ENCODE results near the gene NAGPA. TPM values are rescaled to one million over a fixed set of nuclear protein-coding genes. Genes with fewer than 3 reads are reported as not detected.

Gene NAGPA
- total RNA-seq, 1 experiment from 2014 or later: 12.5 TPM

- no peak for ATAC-seq
- ChIA-PET POLR2A (no interaction called here), CTCF (interaction anchor here (0.7 to 5.1 kb wide), 9 partner anchors 13 to 130 kb away, joined by 3 to 29 read pairs (median 9); no protein-coding TSS in a partner anchor)
- DNase-seq (ENCODE audit: low spot score): no peak
- no peaks in the 10 kb centered on the region for H3K36me3 Mint-ChIP-seq
- H3K27ac Mint-ChIP-seq: no peak overlapping the region
- TF ChIP-seq ZNF317 (CRISPR knock-in tag; IDR thresholded peaks at IDR 0.05; ENCODE audit: borderline replicate concordance, low read depth) (no peak), ZNF396 (CRISPR knock-in tag; IDR thresholded peaks at IDR 0.05; ENCODE audit: borderline replicate concordance) (no peak), TEAD1 (CRISPR knock-in tag; IDR thresholded peaks at IDR 0.05) (no peak), ERG (CRISPR knock-in tag; IDR thresholded peaks at IDR 0.05) (no peak), HMGXB4 (CRISPR knock-in tag; IDR thresholded peaks at IDR 0.05) (no peak)
- no peaks in the 10 kb centered on the region for H3K9me3 Mint-ChIP-seq
- peaks cover 4% of the 10 kb centered on the region; the same call in 1 of the 2 replicates for H3K27me3 Mint-ChIP-seq (ENCODE audit: low read depth)
- H3K4me3 Mint-ChIP-seq: no peak overlapping the region
- peaks cover 16% of the 10 kb centered on the region for H3K4me1 Mint-ChIP-seq
Measured at GRCh38 chr16:5054876-5055865, 21.4 kb upstream of the NAGPA start.

GRCh38 chr16:5046914-5047313, 13.2 kb upstream of the NAGPA start:
- Mint-ChIP-seq H3K4me1 (0 out of 2 replicates have a peak, but pooled peaks cover 4% of the 10 kb centered on the region), H3K9me3 (no peaks in the 10 kb centered on the region; the same call in 1 of the 2 replicates), H3K27ac (peak overlapping the region; percentile 39; the same call in 1 of the 2 replicates), H3K4me3 (no peak overlapping the region), H3K36me3 (no peaks in the 10 kb centered on the region), H3K27me3 (ENCODE audit: low read depth) (peaks cover 6% of the 10 kb centered on the region; the same call in 1 of the 2 replicates)
- ChIA-PET POLR2A (no interaction called here), CTCF (interaction anchor here (2.4 to 2.9 kb wide), 2 partner anchors 10 to 12 kb away, joined by 12 to 14 read pairs; no protein-coding TSS in a partner anchor)
- DNase-seq (ENCODE audit: low spot score): no peak
- peak; percentile 97 for ATAC-seq
- TF ChIP-seq HMGA2 (CRISPR knock-in tag; IDR thresholded peaks at IDR 0.05) (no peak), ZNF396 (CRISPR knock-in tag; IDR thresholded peaks at IDR 0.05; ENCODE audit: borderline replicate concordance) (no peak), ZNF219 (CRISPR knock-in tag; IDR thresholded peaks at IDR 0.05; ENCODE audit: borderline replicate concordance) (no peak), CBFB (CRISPR knock-in tag; IDR thresholded peaks at IDR 0.05; ENCODE audit: low read depth) (no peak), GABPB1 (CRISPR knock-in tag; IDR thresholded peaks at IDR 0.05) (no peak), ATF6 (CRISPR knock-in tag; IDR thresholded peaks at IDR 0.05) (no peak), CDX4 (CRISPR knock-in tag; IDR thresholded peaks at IDR 0.05; ENCODE audit: borderline replicate concordance) (no peak), ETV6 (CRISPR knock-in tag; IDR thresholded peaks at IDR 0.05) (no peak)
- TF ChIP-seq, protein P1, sequence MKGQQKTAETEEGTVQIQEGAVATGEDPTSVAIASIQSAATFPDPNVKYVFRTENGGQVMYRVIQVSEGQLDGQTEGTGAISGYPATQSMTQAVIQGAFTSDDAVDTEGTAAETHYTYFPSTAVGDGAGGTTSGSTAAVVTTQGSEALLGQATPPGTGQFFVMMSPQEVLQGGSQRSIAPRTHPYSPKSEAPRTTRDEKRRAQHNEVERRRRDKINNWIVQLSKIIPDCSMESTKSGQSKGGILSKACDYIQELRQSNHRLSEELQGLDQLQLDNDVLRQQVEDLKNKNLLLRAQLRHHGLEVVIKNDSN (CRISPR knock-in tag; IDR thresholded peaks at IDR 0.05): no peak
- TF ChIP-seq, protein P2, sequence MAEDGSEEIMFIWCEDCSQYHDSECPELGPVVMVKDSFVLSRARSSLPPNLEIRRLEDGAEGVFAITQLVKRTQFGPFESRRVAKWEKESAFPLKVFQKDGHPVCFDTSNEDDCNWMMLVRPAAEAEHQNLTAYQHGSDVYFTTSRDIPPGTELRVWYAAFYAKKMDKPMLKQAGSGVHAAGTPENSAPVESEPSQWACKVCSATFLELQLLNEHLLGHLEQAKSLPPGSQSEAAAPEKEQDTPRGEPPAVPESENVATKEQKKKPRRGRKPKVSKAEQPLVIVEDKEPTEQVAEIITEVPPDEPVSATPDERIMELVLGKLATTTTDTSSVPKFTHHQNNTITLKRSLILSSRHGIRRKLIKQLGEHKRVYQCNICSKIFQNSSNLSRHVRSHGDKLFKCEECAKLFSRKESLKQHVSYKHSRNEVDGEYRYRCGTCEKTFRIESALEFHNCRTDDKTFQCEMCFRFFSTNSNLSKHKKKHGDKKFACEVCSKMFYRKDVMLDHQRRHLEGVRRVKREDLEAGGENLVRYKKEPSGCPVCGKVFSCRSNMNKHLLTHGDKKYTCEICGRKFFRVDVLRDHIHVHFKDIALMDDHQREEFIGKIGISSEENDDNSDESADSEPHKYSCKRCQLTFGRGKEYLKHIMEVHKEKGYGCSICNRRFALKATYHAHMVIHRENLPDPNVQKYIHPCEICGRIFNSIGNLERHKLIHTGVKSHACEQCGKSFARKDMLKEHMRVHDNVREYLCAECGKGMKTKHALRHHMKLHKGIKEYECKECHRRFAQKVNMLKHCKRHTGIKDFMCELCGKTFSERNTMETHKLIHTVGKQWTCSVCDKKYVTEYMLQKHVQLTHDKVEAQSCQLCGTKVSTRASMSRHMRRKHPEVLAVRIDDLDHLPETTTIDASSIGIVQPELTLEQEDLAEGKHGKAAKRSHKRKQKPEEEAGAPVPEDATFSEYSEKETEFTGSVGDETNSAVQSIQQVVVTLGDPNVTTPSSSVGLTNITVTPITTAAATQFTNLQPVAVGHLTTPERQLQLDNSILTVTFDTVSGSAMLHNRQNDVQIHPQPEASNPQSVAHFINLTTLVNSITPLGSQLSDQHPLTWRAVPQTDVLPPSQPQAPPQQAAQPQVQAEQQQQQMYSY (CRISPR knock-in tag; IDR thresholded peaks at IDR 0.05): no peak
- TF ChIP-seq, protein P3, sequence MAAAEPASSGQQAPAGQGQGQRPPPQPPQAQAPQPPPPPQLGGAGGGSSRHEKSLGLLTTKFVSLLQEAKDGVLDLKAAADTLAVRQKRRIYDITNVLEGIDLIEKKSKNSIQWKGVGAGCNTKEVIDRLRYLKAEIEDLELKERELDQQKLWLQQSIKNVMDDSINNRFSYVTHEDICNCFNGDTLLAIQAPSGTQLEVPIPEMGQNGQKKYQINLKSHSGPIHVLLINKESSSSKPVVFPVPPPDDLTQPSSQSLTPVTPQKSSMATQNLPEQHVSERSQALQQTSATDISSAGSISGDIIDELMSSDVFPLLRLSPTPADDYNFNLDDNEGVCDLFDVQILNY (CRISPR knock-in tag; IDR thresholded peaks at IDR 0.05): no peak
- TF ChIP-seq, protein P4, sequence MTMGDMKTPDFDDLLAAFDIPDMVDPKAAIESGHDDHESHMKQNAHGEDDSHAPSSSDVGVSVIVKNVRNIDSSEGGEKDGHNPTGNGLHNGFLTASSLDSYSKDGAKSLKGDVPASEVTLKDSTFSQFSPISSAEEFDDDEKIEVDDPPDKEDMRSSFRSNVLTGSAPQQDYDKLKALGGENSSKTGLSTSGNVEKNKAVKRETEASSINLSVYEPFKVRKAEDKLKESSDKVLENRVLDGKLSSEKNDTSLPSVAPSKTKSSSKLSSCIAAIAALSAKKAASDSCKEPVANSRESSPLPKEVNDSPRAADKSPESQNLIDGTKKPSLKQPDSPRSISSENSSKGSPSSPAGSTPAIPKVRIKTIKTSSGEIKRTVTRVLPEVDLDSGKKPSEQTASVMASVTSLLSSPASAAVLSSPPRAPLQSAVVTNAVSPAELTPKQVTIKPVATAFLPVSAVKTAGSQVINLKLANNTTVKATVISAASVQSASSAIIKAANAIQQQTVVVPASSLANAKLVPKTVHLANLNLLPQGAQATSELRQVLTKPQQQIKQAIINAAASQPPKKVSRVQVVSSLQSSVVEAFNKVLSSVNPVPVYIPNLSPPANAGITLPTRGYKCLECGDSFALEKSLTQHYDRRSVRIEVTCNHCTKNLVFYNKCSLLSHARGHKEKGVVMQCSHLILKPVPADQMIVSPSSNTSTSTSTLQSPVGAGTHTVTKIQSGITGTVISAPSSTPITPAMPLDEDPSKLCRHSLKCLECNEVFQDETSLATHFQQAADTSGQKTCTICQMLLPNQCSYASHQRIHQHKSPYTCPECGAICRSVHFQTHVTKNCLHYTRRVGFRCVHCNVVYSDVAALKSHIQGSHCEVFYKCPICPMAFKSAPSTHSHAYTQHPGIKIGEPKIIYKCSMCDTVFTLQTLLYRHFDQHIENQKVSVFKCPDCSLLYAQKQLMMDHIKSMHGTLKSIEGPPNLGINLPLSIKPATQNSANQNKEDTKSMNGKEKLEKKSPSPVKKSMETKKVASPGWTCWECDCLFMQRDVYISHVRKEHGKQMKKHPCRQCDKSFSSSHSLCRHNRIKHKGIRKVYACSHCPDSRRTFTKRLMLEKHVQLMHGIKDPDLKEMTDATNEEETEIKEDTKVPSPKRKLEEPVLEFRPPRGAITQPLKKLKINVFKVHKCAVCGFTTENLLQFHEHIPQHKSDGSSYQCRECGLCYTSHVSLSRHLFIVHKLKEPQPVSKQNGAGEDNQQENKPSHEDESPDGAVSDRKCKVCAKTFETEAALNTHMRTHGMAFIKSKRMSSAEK (CRISPR knock-in tag; IDR thresholded peaks at IDR 0.05; ENCODE audit: borderline replicate concordance): no peak

Measured in WTC11 (cell line).